Stimulated activated CD8-positive, alpha-beta memory T cell treated with anti-CD3 and anti-CD28 coated beads, Interleukin-7, amount 100 ng/mL, for 1 hour (primary cell): Measurements from ENCODE around the gene KRT73.

Experiments
- DNase-seq, 2 donors: peaks; one replicate each; pipeline ENCODE4 v3.0.0-alpha.2; 2020; ENCODE audit warnings: low read depth in 2 of 2

Gene KRT73

DNA sequence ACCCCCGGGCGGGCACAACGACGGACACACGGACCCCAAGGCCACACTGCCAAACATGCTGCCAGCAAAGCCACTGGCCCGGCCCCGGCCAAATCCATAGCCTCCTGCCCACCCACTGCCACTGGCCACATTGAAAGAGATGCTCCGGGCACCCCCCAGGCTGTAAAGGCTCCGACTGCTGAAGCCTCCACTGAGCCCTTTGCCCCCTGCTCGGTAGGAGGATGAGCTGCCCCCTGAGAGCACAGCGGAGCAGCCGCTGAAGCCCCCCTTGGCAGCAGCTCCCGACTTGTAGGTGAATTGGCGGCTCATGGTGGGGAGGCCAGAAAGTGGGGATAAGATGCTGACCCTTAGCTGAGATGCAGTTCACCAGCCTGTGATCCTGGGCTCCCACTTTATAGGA is at the start of gene KRT73:
Gene KRT73, minus strand, starts transcription at position 344 of the 400 bp plus-strand sequence. Its CDS starts 35 bp downstream, at position 309.
- DNase-seq: no peak

DNA sequence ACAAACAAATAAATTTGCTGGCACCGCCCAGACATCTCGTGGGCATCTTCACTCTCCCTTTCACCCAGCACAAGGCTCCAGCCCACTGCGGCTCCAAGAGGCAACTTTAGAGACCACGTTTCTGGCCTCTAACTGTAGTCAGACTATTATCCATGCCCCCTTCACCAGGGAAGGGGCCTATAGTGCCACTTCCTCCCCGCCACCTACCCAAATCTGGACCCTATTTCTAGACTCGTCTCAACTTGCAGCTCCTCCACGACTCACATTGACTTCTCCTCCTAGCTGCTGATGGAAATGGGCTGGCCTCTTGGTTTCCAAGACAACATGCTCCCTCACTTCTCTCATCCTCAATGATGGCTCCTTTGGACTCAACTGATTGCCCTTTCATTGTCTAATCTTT is 49.6 kb upstream of the KRT73 start:
- no peak for DNase-seq

DNA sequence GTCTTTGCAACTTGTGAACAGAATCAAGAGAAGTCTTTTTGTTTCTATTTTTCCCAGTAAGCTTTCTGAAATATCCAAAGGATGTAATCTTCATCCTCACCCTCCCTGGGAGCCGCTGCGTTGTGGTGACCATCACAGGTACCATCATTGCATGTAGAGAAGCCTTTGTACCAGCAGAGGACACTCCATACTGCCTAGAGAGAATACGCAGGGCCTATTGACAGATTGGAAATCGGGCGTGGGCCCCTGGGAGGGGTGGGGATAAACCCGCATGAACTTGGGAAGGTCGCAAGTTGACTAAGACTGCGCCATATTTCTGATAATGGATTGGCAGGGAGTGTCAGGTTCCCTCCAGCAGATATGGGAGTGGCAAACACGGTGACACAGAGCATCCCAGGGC is 49.1 kb upstream of the KRT73 start:
- no peak for DNase-seq

DNA sequence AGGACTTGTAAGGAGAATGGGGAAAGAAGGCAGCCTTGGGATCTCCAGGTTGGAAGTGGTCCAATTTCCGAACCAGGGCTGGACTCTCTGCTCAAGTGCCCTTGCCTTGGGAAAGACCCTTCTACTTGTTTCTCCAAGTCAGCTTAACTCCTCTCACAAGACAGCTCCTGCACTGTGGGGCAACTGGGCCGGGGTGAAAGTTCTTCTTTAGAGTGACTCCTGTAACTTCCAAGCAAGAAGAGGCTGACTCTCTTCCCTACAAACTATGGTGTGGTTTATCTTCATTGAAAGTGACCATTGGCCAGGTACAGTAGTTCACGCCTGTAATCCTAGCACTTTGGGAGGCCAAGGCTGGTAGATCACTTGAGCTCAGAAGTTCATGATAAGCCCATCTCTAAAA is 48.1 kb upstream of the KRT73 start:
- DNase-seq: no peak

DNA sequence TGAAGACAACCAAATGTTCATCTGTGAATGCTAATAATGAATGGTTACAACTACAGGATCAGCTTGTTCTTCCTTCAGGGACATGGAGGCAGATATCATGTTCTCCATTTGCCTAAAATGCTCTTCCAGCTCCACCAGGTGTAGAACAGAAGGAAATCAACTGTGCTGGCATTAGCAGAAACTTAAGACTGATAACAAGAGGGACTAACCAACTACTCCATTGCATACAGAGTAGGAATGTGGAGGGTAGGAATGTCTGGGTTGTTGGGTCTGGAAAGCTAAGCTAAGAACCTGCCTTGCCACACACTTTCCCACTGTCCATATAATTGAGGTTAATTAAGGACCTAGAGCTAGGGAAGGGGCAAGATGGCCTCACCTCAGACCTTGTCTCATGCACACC is 45.1 kb upstream of the KRT73 start:
- DNase-seq: no peak

DNA sequence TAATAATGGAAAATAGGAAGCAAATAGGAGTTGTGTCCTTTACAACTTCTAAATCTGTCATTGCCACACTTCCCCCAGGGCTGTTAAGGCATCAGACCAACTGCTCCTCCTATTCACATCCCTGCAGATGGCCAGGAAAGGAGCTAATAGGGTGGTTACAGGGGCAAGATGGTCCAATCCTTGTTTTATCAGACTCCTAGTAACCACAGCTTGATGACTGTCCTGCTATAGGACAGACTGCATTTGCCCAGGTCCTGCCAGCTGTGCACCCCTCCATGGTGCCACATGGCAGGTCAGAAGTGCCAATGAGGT is 44.5 kb upstream of the KRT73 start:
- no peak for DNase-seq

DNA sequence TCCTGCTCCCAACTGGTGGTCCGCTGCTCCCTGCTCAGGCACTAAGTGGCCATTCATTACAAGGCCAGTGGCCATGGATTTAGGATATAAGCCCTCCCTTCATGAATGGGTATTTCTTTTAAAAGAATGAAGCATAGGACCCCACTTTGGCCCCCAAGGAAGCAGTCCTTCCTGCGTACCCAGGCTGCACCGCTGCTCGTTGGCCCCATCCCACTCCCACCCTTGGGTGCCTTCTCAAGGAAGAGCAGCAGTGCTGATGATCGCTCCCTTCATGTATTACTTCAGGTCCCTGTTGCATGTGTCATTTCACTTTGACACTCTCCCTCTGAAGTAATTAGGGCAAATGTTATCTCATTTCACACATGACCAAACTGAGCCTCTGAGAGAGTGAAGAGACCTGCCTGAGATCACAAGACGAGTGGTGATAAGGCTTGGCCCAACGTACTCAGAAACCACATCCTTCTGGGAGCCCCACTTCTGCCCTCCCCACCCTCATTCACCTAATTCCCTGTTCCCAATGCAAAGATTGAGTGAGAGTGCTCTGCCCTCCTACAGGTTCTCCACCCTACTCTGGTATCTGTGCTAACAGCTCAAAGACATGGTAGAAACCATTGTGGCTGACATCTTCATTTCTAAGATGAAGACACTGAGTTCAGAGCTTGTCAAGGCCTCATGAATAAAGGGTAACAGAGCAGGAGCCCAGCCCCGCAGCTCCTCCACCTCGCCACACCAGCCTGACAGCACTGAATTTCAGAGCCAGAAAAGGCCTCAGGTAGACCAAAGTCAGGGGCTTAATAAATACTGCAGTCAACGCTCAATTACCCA is 43.9 kb upstream of the KRT73 start:
- no peak for DNase-seq

DNA sequence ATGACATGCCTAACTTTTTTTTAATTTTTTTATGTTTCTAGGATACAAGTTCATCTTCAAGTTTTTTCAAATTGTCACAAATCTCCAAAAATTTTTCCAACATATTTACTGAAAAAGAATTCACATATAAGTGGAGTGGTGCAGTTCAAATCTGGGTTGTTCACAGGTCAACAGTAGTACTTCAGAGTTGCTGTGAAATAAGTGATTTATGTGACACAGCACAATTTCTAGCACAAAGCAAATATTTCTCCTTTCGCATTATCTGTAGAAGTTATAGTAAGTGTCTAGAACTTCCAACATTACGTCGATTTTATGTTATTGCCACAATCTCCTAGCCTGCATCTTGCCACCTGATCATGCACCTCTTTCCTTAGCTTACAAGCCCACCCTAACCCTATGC is 43.3 kb upstream of the KRT73 start:
- DNase-seq: no peak

DNA sequence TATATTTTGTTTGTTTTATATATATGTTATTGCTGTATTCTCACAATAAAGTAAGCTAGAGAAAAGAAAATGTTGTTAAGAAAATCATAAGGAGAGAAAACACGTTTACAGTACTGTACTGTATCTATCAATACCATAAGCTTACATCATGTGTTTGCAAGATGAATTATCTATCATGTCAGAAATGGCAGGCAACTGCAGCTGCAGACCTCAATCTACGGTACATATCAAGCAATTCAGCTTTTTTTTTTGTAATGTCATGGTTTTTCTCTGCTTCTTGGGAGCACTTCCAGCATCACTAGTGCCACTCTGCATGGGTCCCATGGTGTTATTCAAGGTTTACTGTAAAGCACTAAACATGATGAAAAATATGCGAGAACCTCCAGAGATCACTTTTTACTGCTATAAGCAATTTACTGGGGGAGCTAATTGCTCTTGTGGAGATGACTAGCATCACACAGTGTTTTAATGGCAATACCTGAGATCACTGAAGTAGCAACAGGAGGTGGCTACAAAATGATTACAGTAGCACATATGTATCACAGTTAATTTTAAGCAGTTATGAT is 42.7 kb upstream of the KRT73 start:
- no peak for DNase-seq

DNA sequence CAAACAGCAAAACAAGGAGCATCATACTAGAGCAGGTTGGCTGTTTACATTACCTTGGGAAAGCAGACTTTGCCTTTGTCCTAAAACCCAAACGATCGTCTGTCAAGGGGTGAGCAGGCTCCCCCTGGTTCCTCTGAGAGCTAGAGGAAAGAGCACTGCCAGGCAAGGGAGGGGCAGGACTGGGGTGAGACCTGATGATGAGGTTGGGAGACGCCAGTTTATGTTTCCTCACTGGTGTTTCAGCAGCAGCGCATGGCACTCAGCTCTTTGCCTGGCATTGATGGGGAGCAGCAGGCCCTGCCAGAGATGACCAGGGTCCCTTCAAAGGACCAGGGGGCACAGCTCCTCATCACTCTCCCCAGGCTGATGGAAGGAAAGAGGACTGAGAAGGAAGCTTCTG is 41.6 kb upstream of the KRT73 start:
- no peak for DNase-seq

DNA sequence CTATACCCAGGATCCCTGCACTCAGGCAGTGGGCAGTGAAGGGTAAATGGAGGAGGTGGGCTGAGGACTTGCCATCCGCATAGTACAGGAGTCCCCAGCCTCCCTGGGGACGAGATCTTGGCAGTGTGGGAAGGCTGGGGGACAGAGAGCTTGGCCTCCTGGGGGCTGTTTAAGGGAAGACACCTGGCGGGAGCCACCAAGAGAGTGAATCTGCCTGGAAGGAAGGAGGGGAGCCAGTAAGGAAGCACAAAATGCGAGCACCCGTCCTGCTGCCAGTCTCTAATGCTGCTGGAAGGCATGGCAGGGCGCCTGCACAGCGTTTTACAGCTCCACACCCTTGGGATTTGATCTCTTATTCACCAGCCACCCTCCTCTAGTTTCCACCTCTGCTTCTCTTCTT is 41.0 kb upstream of the KRT73 start:
- no peak for DNase-seq

DNA sequence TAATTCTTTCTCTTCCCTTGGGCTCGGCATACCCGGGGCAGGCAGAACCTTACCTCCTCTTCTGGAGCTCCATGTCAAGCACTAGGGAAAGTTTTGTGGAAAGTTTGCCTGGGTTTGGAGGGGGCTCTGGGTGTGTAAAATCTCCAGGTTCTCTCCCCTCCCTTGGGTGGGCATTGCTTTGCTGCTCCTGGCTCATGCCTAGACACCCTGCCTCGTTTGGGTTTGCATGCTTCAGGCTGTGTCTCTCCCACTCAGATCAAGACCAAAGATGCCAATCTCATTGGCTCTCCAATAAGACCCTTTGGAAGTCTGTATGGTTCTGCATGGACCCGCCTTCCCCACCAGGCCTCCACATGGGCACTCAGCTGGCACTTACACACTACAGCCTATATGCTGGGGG is 39.8 kb upstream of the KRT73 start:
- no peak for DNase-seq

DNA sequence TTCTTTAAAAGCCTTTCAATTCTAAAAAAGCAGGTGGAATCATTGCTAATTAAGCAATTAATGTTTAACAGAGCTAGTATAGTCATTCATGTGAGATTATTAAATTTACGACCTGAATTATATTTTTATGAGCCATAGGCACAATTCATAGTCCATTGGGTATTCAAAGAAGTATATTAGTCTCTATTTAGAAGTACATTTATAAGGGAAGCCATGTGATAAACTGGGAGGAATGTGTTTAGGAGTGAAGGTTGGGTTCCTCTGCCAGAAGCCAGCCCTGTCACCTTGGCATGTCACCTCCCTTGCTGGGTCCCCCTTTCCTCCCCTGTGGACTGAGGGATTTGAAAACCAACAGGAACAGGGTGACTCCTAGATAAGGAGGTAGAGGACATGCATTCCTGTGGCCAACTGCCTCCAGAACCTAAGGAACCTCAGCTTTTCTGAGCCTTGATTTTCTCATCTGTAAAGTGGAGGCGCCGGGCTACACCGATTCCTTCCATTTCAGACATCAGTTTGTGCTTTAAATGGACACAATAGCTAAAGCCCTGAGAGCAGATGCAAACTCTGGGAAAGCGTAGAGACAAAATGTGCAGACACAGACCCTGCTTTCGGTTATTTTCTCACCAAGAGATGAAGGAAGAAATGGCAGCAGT is 39.0 kb upstream of the KRT73 start:
- no peak for DNase-seq

DNA sequence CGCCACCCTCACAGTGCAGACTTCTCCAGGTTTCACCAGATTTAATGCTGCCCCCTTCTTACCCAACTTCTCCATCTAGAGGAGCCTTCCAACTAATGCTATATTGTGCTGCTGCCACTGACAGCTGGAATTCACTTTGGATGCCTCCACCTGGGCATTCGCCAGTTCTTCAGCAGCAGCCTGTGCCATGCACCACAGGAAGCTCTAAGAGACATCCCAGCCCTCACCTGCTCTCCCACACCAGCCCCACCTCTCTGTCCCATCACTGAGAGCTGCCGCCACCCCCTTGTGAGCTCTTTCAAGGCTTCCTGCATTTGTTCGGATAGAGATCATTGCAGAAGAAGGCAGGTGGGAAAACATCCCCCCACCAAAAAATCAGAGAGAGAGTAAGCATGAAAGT is 38.3 kb upstream of the KRT73 start:
- no peak for DNase-seq

DNA sequence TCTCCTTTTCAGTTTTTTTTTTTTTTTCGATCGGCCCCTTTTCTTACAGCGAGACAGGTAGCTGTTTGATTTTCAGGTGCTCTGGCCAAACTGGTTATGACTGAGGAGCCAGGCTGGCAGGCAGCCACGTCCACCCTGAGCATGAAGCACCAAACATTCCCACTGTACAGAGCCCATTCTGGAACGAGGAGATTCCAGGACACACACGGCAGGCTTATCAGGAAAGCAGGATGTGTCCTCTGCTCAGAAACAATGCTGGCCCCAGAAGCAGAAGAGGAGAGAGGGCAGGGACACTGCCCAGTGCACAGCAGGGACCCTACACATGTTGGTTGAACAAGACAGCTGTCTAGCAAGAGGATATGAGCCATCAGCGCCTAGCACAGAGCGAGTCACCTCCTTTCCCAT is 37.4 kb upstream of the KRT73 start:
- no peak for DNase-seq

DNA sequence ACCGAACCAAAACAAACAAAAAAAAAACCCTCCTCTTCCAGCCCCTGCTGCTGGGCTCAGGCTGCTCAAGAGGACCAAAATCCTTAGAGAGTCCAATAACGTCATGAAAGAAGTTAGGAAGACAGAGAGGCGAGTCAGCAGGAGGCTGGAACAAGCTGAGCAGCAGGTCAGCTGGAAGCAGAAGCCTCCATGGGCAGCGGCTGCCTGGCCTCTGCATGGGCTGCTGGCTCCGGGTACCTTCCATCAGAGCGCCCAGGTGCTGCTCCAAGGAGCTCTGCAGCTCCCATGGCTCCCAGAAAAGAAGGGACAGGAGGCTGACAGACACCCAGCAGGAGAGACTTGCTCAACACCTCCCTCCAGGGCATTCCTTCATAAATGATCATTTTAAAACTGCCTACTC is 36.9 kb upstream of the KRT73 start:
- no peak for DNase-seq

DNA sequence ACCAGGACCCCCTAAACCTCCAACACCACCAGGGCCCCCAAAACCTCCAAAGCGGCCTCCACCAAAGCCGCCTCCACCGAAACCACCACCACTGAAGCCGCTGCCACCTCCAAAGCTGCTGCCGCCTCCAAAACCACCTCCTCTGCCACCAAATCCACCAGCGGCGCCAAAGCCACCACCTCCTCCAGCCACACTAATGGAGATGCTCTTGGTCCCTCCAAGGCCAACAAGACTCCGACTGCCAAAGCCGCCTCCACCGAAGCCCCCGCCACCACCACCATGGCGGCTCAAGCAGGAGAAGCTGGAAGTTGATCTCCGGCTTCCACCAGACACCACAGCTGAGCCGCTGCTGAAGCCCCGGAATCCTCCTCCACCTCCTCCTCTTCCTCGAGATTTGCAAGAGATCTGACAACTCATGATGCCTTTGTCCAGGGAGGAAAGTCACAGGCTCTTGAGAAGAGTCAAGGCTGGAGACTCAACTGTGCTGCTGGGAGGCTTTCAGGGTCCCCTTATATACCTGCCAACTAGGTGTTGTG is 33.4 kb upstream of the KRT73 start, which contains the start of gene KRT2:
Gene KRT2, minus strand, starts transcription at position 486 of the 536 bp plus-strand sequence. Its CDS starts 69 bp downstream, at position 417.
- DNase-seq: no peak

DNA sequence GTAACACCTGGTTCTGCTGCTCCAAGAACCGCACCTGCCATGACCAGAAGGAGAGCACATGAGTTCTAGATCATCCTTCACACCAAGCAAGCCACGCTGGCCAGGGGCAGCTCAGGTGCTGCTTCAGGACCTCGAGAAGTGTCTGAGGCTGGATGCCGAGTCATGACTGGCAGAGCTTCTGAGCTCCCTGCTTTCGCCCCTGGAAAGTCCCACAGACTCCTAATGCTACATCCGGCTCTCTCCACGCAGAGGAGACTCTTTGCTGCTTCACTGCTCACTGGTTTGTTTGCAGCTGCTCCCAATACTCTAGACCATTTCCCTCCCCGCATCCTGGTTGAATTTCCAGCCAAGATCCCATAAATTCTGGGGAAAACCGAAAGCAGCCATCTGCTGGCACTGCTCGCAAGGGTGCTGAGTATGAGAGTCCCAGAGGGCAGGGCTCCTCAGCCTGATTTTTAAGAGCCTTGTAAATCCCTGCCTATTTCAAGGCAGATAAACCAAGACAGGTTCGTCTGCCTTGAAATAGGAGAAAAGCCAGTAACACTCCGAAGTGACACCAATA is 32.2 kb upstream of the KRT73 start:
- DNase-seq: no peak

DNA sequence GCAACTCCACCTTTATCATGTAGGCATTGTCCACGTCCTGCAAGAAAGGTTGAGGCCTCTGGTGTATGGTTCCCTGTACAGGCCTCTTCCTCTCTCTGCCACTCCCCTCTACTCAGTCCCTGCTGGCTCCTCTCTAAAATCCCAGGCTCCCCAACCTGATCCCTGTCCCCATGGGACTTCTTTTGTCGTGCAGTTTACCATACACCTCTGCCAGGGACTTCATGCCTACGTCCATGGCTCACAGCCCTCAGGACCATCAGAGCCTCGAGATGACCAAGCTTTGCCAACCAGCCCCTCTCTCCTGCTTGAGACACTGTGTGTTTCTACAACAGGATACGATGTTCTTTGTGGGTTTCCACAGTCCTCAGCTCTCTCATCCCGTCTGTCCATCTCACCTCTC is 30.7 kb upstream of the KRT73 start:
- DNase-seq: no peak

DNA sequence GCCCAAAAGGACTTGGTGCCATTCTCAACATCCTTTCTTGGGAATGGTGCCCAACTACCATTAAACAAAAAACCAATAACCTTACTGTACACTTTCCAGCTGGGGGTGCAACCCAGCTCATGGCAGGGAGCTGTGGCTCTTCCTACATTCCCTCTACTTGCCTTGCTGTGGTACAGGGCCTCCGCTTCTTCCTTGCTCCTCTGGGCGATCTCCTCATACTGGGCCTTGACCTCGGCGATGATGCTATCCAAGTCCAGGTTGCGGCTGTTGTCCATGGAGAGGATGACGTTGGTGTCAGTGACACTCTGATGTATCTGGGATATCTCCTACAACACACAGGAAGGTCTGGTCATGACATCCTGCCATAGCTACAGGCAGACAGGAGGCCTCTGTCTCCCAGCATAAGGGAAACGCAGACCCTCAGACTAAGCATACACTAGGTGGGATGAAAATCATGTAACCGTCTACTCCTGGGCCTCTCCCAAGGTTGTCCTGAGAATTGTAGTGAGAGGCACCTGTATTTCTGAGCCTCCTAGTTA is 29.7 kb upstream of the KRT73 start:
- no peak for DNase-seq

DNA sequence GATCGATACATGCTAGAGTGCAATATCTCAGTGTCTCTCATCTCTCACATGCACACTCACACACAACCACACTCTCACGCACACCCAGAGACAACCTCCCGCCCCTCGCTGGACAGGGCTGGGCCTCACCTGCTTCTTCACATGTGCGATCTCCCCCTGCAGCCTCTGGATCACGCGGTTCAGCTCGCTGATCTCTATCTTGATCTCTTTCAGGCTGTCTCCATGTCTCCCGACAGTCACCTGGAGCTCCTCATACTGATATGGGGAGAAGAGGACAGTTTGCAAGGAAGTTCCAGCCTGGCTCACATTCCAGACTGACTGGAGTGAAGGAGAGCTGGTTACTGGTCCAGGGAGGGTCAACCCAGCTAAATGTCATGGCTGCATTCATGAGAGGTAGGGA is 29.2 kb upstream of the KRT73 start:
- DNase-seq: no peak

DNA sequence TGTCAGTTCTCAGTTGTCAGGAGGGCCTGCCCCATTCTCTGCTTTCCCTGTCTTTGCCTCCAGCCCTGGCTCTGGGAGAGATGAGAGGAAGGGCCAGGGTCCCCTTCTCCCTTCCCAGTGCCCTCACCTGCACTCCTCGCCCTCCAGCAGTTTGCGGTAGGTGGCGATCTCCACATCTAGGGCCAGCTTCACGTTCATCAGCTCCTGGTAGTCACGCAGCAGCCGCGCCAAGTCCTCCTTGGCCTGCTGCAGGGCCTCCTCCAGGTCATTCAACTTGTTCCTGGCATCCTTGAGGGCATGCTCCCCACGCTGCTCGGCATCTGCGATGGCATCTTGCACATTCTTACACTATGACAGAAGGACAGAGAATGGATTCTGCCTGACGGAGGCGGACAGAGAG is 28.3 kb upstream of the KRT73 start:
- no peak for DNase-seq
